Gastroesophageal sphincter (tissue), 3 donors: ENCODE results near the gene CR1.
"Not testable (repeated sequence)": the region's sequence is repeated elsewhere in the genome, so short reads cannot be mapped to it uniquely, and the experiment has no call there.

Experiments
- EP300 ChIP-seq: sonication (generic); formaldehyde crosslinking; IDR thresholded peaks from one replicate; pipeline ENCODE4 v1.6.1; 2017; ENCODE audit warnings: antibody characterized with exemption, mild to moderate bottlenecking
- POLR2A ChIP-seq, 2 donors: fragments of 450-650 bp; IDR thresholded peaks; one replicate each; pipeline ENCODE4 v1.6.1; 2017; ENCODE audit warnings: antibody characterized with exemption in 2 of 2, mild to moderate bottlenecking in 2 of 2, moderate library complexity in 1 of 2
- POLR2AphosphoS5 ChIP-seq: sonication (generic); formaldehyde crosslinking; IDR thresholded peaks from one replicate; pipeline ENCODE4 v1.6.1; 2017; ENCODE audit warnings: antibody characterized with exemption
- TF ChIP-seq, protein P1 (sequence below), 4 experiments: fragments of 200-600 bp in 2 of 4; fragments of 450-650 bp in 2 of 4; sonication (generic) in 1 of 4; IDR thresholded peaks; one replicate each; pipeline ENCODE4 v1.5.1; 2017 to 2019; ENCODE audit warnings: antibody characterized with exemption in 4 of 4, mild to moderate bottlenecking in 2 of 4, moderate library complexity in 2 of 4

DNA sequence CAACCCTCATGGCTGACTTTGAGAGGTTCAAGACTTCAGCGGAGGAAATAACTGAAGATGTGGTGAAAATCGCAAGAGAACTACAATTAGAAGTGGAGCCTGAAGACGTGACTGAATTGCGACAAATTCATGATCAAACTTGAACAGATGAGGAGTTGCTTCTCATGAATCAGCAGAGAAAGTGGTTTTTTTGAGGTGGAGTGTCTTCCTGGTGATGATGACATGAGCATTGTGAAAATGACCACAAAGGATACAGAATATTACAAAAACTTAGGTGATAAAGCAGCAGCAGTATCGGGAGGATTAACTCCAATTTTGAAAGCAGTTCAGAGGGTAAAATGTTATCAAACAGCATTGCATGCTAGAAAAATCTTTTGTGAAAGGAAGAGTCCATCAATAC is 40.3 kb downstream of the CR1 start:
- TF ChIP-seq, protein P1, sequence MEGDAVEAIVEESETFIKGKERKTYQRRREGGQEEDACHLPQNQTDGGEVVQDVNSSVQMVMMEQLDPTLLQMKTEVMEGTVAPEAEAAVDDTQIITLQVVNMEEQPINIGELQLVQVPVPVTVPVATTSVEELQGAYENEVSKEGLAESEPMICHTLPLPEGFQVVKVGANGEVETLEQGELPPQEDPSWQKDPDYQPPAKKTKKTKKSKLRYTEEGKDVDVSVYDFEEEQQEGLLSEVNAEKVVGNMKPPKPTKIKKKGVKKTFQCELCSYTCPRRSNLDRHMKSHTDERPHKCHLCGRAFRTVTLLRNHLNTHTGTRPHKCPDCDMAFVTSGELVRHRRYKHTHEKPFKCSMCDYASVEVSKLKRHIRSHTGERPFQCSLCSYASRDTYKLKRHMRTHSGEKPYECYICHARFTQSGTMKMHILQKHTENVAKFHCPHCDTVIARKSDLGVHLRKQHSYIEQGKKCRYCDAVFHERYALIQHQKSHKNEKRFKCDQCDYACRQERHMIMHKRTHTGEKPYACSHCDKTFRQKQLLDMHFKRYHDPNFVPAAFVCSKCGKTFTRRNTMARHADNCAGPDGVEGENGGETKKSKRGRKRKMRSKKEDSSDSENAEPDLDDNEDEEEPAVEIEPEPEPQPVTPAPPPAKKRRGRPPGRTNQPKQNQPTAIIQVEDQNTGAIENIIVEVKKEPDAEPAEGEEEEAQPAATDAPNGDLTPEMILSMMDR (IDR thresholded peaks at IDR 0.05): not testable (repeated sequence)
- not testable (repeated sequence) for TF ChIP-seq EP300; POLR2AphosphoS5; POLR2A (IDR thresholded peaks at IDR 0.05)
